A549 (cell line): ENCODE measurements around the gene MAP3K10. TPM values are rescaled to one million over a fixed set of nuclear protein-coding genes. Genes with fewer than 3 reads are reported as not detected.

Experiments used
- ATAC-seq, 2 experiments: fragments of 200-7000 bp in 1 of 2; fragments of >200 bp in 1 of 2; cut with Nextera tagmentation in 1 of 2; cut with Tn5 transposase in 1 of 2; 3 replicates each; pipeline versions ENCODE4 v1.8.0 to v1.9.1; 2018 to 2020; ENCODE audit warnings: mild to moderate bottlenecking in 1 of 2, moderate library complexity in 1 of 2
- CTCF ChIA-PET: fragments of 300-600 bp; sonication (Branson Sonifier 250); formaldehyde crosslinking; extraction: SDS; loops from one replicate; lab custom pipeline; 2021; ENCODE audit warnings: antibody characterized with exemption, inconsistent platforms; lab: Yijun Ruan, JAX
- POLR2A ChIA-PET: fragments of 350-600 bp; formaldehyde crosslinking; extraction: SDS; loops from one replicate; lab custom pipeline; 2021; ENCODE audit warnings: antibody characterized with exemption, inconsistent platforms; lab: Yijun Ruan, JAX
- DNase-seq, 2 experiments: peaks; one replicate each; pipeline versions ENCODE4 v3.0.0 to v3.0.0-alpha.2; 2011 to 2016; ENCODE audit warnings: low read depth in 1 of 2, low spot score in 1 of 2
- FAIRE-seq: peaks from 2 replicates; lab custom pipeline; 2011; peaks lifted over from hg19 to GRCh38; lab: Jason Lieb, UNC
- H3K27ac ChIP-seq, 2 experiments: fragments of >200 bp; sonication (Bioruptor Twin); formaldehyde crosslinking; 3 replicates each; pipeline ENCODE4 v1.5.1; 2016 to 2017
- H3K4me1 ChIP-seq: fragments of >200 bp; sonication (Bioruptor Twin); formaldehyde crosslinking; 3 replicates; pipeline ENCODE4 v1.6.1; 2016
- H3K4me2 ChIP-seq: fragments of >200 bp; sonication (Bioruptor Twin); formaldehyde crosslinking; 3 replicates; pipeline ENCODE4 v1.6.1; 2016
- H3K4me3 ChIP-seq: fragments of >200 bp; sonication (Bioruptor Twin); formaldehyde crosslinking; 3 replicates; pipeline ENCODE4 v1.5.1; 2016
- H3K9me3 ChIP-seq: fragments of >200 bp; sonication (Bioruptor Twin); formaldehyde crosslinking; 3 replicates; pipeline ENCODE4 v1.6.1; 2016
- ATOH8 ChIP-seq: fragments of 250-450 bp; sonication (Bioruptor Pico); IDR thresholded peaks from 2 replicates; pipeline ENCODE4 v1.5.0; 2020; ENCODE audit warnings: low read depth, mild to moderate bottlenecking, moderate library complexity
- BCL3 ChIP-seq: fragments of >200 bp; sonication (Bioruptor Twin); formaldehyde crosslinking; IDR thresholded peaks from 3 replicates; pipeline ENCODE4 v1.6.1; 2016
- CBX8 ChIP-seq: fragments of 200-600 bp; sonication (generic); IDR thresholded peaks from 2 replicates; pipeline ENCODE4 v1.6.1; 2016
- CTCF ChIP-seq: fragments of >200 bp; sonication (Bioruptor Twin); formaldehyde crosslinking; IDR thresholded peaks from 3 replicates; pipeline ENCODE4 v1.5.1; 2016
- E2F6 ChIP-seq: IDR thresholded peaks from 2 replicates; pipeline ENCODE4 v1.6.1; 2012; ENCODE audit warnings: low read depth, borderline replicate concordance
- ELK1 ChIP-seq: fragments of 150-350 bp; IDR thresholded peaks from 2 replicates; pipeline ENCODE4 v1.6.1; 2014; ENCODE audit warnings: low read depth, mild to moderate bottlenecking, low read length
- FOSL2 ChIP-seq, 2 experiments: fragments of 450-650 bp in 1 of 2; fragments of >200 bp in 1 of 2; sonication (Bioruptor Twin) in 1 of 2; formaldehyde crosslinking; IDR thresholded peaks; 2 replicates each; pipeline versions ENCODE4 v1.5.0 to v1.6.1; 2016 to 2020; ENCODE audit warnings: mild to moderate bottlenecking in 1 of 2, moderate library complexity in 1 of 2
- FOXS1 ChIP-seq: fragments of 250-450 bp; sonication (Bioruptor Pico); IDR thresholded peaks from 2 replicates; pipeline ENCODE4 v1.5.0; 2020; ENCODE audit warnings: mild to moderate bottlenecking, moderate library complexity
- HES2 ChIP-seq: fragments of >200 bp; sonication (Bioruptor Twin); formaldehyde crosslinking; IDR thresholded peaks from 2 replicates; pipeline ENCODE4 v1.6.1; 2016
- HMGXB4 ChIP-seq: fragments of 250-450 bp; sonication (Bioruptor Pico); IDR thresholded peaks from 2 replicates; pipeline ENCODE4 v1.5.0; 2021; ENCODE audit warnings: mild to moderate bottlenecking, moderate library complexity, borderline replicate concordance
- HOXA7 ChIP-seq: fragments of 250-450 bp; sonication (Bioruptor Pico); IDR thresholded peaks from 2 replicates; pipeline ENCODE4 v1.5.0; 2020; ENCODE audit warnings: mild to moderate bottlenecking, moderate library complexity
- JUN ChIP-seq, 2 experiments: fragments of >200 bp; sonication (Bioruptor Twin); formaldehyde crosslinking; IDR thresholded peaks; 2 replicates in 1 of 2; 3 replicates in 1 of 2; pipeline ENCODE4 v1.6.1; 2016 to 2017
- JUNB ChIP-seq: fragments of >200 bp; sonication (Bioruptor Twin); formaldehyde crosslinking; IDR thresholded peaks from 2 replicates; pipeline ENCODE4 v1.6.1; 2016
- MAX ChIP-seq: IDR thresholded peaks from 2 replicates; pipeline ENCODE4 v1.6.1; 2012
- MYC ChIP-seq: IDR thresholded peaks from 2 replicates; pipeline ENCODE4 v1.6.1; 2012; ENCODE audit warnings: mild to moderate bottlenecking, inconsistent platforms, low read length, improper control_type of control experiment, borderline replicate concordance
- NFE2L2 ChIP-seq: fragments of 150-350 bp; conservative IDR thresholded peaks from 2 replicates; pipeline ENCODE4 v1.6.1; 2014; ENCODE audit warnings: low read length
- PBX3 ChIP-seq: IDR thresholded peaks from 2 replicates; pipeline ENCODE4 v1.6.1; 2012
- RAD21 ChIP-seq, 2 experiments: fragments of >200 bp in 1 of 2; sonication (Bioruptor Twin) in 1 of 2; formaldehyde crosslinking in 1 of 2; IDR thresholded peaks in 1 of 2; conservative IDR thresholded peaks in 1 of 2; 2 replicates in 1 of 2; 3 replicates in 1 of 2; pipeline ENCODE4 v1.6.1; 2012 to 2018; ENCODE audit warnings: inconsistent platforms in 1 of 2
- RARB ChIP-seq: fragments of 250-450 bp; sonication (Bioruptor Pico); IDR thresholded peaks from 2 replicates; pipeline ENCODE4 v1.8.0; 2021; ENCODE audit warnings: mild to moderate bottlenecking, moderate library complexity
- RFX5 ChIP-seq: fragments of 450-650 bp; IDR thresholded peaks from 2 replicates; pipeline ENCODE4 v1.7.1; 2014; ENCODE audit warnings: antibody characterized with exemption, mild to moderate bottlenecking, moderate library complexity
- USF2 ChIP-seq: fragments of 450-650 bp; IDR thresholded peaks from 2 replicates; pipeline ENCODE4 v1.6.1; 2014; ENCODE audit warnings: antibody characterized with exemption
- ZSCAN20 ChIP-seq: fragments of 250-450 bp; sonication (Bioruptor Pico); IDR thresholded peaks from 2 replicates; pipeline ENCODE4 v1.8.0; 2022; ENCODE audit warnings: mild to moderate bottlenecking, moderate library complexity
- WGBS: methylation state at CpG from one replicate; pipeline ENCODE4 v1.1.6; 2017; ENCODE audit errors: missing lambda C conversion rate; 5-methylcytosine and 5-hydroxymethylcytosine counted together
- polyA plus RNA-seq, 4 experiments: library from polyadenylated mRNA; depleted of rRNA in 3 of 4; stranded (reverse); fragments of >200 nt; fragmentation: RNase III in 1 of 4; extraction: RNeasy Plus Mini Kit Qiagen cat#74134 plus additional on column Dnase treatment in 1 of 4; gene quantifications; 2 replicates in 3 of 4; 3 replicates in 1 of 4; pipeline ENCODE4 v1.2.3, GENCODE V29; 2011 to 2017

Gene MAP3K10
- polyA plus RNA-seq, 2 of the 4 experiments (the other 2 are of a cell fraction) = 6.6 to 21.0 TPM

- TF ChIP-seq PBX3 (no peak), RAD21 (conservative IDR thresholded peaks at IDR 0.05 in 1 of 2, IDR thresholded peaks at IDR 0.05 in 1 of 2) (0 out of 5 replicates have a peak, but pooled peaks of 1 of the 2 experiments have one; percentile 21), CTCF (peak; percentile 27; the same call in 1 of the 3 replicates), USF2 (no peak), ELK1 (no peak), E2F6 (peak; percentile 43; the same call in 1 of the 2 replicates)
Observed at GRCh38 chr19:40191836-40192646, 815 bp downstream of the MAP3K10 start (continued).

- DNase-seq = no peak
- H3K4me3 ChIP-seq = no peak overlapping the region
- no peak for TF ChIP-seq USF2
- no peak for TF ChIP-seq CBX8
- TF ChIP-seq RFX5 = no peak
- no peak for TF ChIP-seq JUNB
- no peak for TF ChIP-seq MYC
- no peak for TF ChIP-seq FOSL2 (IDR thresholded peaks at IDR 0.05)
- TF ChIP-seq FOSL2 (CRISPR knock-in tag; IDR thresholded peaks at IDR 0.05) = no peak
- TF ChIP-seq HMGXB4 = no peak
- TF ChIP-seq HES2 = no peak
- TF ChIP-seq NFE2L2 = no peak
- no peak for TF ChIP-seq FOXS1 (CRISPR knock-in tag)
- TF ChIP-seq ZSCAN20 (CRISPR knock-in tag) = no peak
- no peak for TF ChIP-seq MAX
- TF ChIP-seq BCL3 = no peak
- TF ChIP-seq ATOH8 (CRISPR knock-in tag) = no peak
- no peak for TF ChIP-seq HOXA7 (CRISPR knock-in tag)
- TF ChIP-seq JUN (IDR thresholded peaks at IDR 0.05) = no peak
- TF ChIP-seq RARB (CRISPR knock-in tag) = no peak
- H3K27ac ChIP-seq = no peak overlapping the region
- CTCF ChIA-PET = interaction anchor here (0.6 to 2.8 kb wide), 6 partner anchors 9 to 26 kb away, joined by 3 to 19 read pairs (median 4); partner anchors contain the start of gene TTC9B
- POLR2A ChIA-PET = no interaction called here
- peak overlapping the region; percentile 84 for H3K4me2 ChIP-seq
- WGBS = 87% methylated on average over 5 of the region's 5 CpGs
- peak; percentile 70 for FAIRE-seq
- H3K9me3 ChIP-seq = no peaks in the 10 kb centered on the region
- H3K4me1 ChIP-seq = peaks cover 21% of the 10 kb centered on the region
- no peak for ATAC-seq
Observed at GRCh38 chr19:40192758-40193586, 1.7 kb downstream of the MAP3K10 start.
